ENCODE results near the gene UNC93B1.

The UNC93B1 gene

GRCh38 chr11:68025047-68025446 is 21.1 kb upstream of the UNC93B1 start:
- DNase-seq (ENCODE audit: low spot score) = no peak
- FAIRE-seq = no peak

GRCh38 chr11:68024508-68024907 is 20.6 kb upstream of the UNC93B1 start:
- no peak for FAIRE-seq
- no peak for DNase-seq (ENCODE audit: low spot score)

GRCh38 chr11:68022531-68022930 is 18.6 kb upstream of the UNC93B1 start:
- no peak for FAIRE-seq

GRCh38 chr11:68021167-68021787 is 17.4 kb upstream of the UNC93B1 start:
- FAIRE-seq = no peak

More at GRCh38 chr11:68022531-68022930, 18.6 kb upstream of the UNC93B1 start:
- DNase-seq (ENCODE audit: low spot score) = no peak

GRCh38 chr11:68020575-68020974 is 16.7 kb upstream of the UNC93B1 start:
- no peak for DNase-seq (ENCODE audit: low spot score)
- FAIRE-seq = no peak

More at GRCh38 chr11:68021167-68021787, 17.4 kb upstream of the UNC93B1 start:
- no peak for DNase-seq (ENCODE audit: low spot score)

GRCh38 chr11:68019486-68019885 is 15.6 kb upstream of the UNC93B1 start:
- DNase-seq (ENCODE audit: low spot score) (no peak), FAIRE-seq (no peak)

GRCh38 chr11:68018730-68019190 is 14.9 kb upstream of the UNC93B1 start:
- FAIRE-seq = no peak
- DNase-seq (ENCODE audit: low spot score) = no peak

GRCh38 chr11:68017980-68018729 is 14.3 kb upstream of the UNC93B1 start:
- DNase-seq (ENCODE audit: low spot score) = no peak
- FAIRE-seq = no peak

GRCh38 chr11:68016904-68017817 is 13.3 kb upstream of the UNC93B1 start:
- no peak for FAIRE-seq
- DNase-seq (ENCODE audit: low spot score) = no peak

GRCh38 chr11:68016161-68016903 is 12.4 kb upstream of the UNC93B1 start:
- no peak for DNase-seq (ENCODE audit: low spot score)

GRCh38 chr11:68015467-68015866 is 11.6 kb upstream of the UNC93B1 start:
- DNase-seq (ENCODE audit: low spot score) = no peak
- no peak for FAIRE-seq

More at GRCh38 chr11:68016161-68016903, 12.4 kb upstream of the UNC93B1 start:
- no peak for FAIRE-seq

GRCh38 chr11:68014947-68015447 is 11.1 kb upstream of the UNC93B1 start:
- DNase-seq (ENCODE audit: low spot score) = no peak
- no peak for FAIRE-seq

GRCh38 chr11:68014157-68014946 is 10.5 kb upstream of the UNC93B1 start:
- DNase-seq (ENCODE audit: low spot score) = peak; percentile 86
- peak; percentile 97 for FAIRE-seq

- DNase-seq (ENCODE audit: low spot score) (no peak), FAIRE-seq (peak; percentile 23)
Measured at GRCh38 chr11:68013611-68014156, 9.8 kb upstream of the UNC93B1 start.

GRCh38 chr11:68012843-68013610 is 9.1 kb upstream of the UNC93B1 start:
- DNase-seq (ENCODE audit: low spot score) = peak; percentile 89
- peak; percentile 62 for FAIRE-seq

GRCh38 chr11:68012044-68012842 is 8.3 kb upstream of the UNC93B1 start:
- DNase-seq (ENCODE audit: low spot score) (no peak), FAIRE-seq (no peak)

GRCh38 chr11:68011051-68011943 is 7.4 kb upstream of the UNC93B1 start:
- DNase-seq (ENCODE audit: low spot score) = no peak
- FAIRE-seq = no peak
